IPS-18a (cell line): ENCODE data around the gene WASHC3.

Source experiments
- H3K27ac ChIP-seq: one replicate; pipeline ENCODE4 v1.5.1; 2013; ENCODE audit warnings: low read length
- H3K27me3 ChIP-seq: one replicate; pipeline ENCODE4 v1.6.1; 2013; ENCODE audit warnings: mild to moderate bottlenecking, low read length; ENCODE audit not compliant: control insufficient read depth, insufficient read depth
- H3K36me3 ChIP-seq: one replicate; pipeline ENCODE4 v1.6.1; 2013; ENCODE audit warnings: low read depth, low read length; ENCODE audit not compliant: control insufficient read depth
- H3K4me1 ChIP-seq: one replicate; pipeline ENCODE4 v1.6.1; 2013; ENCODE audit warnings: low read depth, low read length; ENCODE audit not compliant: control insufficient read depth
- H3K4me3 ChIP-seq: one replicate; pipeline ENCODE4 v1.5.1; 2013; ENCODE audit warnings: low read length
- H3K9ac ChIP-seq: one replicate; pipeline ENCODE4 v1.6.1; 2013; ENCODE audit warnings: mild to moderate bottlenecking, low read length, moderate library complexity
- H3K9me3 ChIP-seq: one replicate; pipeline ENCODE4 v1.6.1; 2013; ENCODE audit warnings: low read depth, low read length; ENCODE audit not compliant: control insufficient read depth

Gene WASHC3

DNA sequence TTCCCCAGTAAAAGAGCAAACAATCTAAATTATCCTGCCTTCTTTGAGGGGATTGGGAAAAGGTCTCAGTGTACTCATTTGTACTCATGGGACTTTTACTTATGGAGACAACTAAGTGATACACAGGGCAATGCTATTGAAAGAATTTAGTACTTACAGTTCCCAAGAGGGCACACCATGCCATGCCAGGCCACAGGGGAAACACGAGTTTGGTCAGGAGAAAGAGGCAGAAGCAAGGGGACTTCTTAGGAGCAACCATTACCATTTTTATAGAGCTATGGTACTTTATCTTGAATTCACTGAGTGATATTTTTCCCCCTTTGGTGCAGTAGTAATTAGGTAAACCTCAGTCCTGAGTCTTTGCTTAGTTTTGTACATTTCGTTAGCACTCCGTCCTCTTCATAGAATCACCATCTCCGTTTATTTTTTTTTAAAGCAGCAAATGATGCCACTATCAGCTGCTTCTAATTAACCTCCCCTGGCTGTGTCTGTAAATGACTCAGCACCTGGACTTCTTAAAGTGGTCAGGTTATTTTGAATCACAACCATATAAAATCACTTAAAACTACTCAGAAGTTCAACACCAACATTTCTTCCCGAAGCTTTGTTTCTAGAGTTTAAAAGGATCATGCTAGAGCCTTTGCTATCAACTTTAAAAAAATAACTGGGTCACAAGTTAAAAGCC, 5.9 kb upstream of the WASHC3 start:
- no peak overlapping the region for H3K9ac ChIP-seq
- no peak overlapping the region for H3K4me3 ChIP-seq
- no peaks in the 10 kb centered on the region for H3K36me3 ChIP-seq
- H3K4me1 ChIP-seq: no peaks in the 10 kb centered on the region
- no peaks in the 10 kb centered on the region for H3K9me3 ChIP-seq
- H3K27me3 ChIP-seq: no peaks in the 10 kb centered on the region
- no peak overlapping the region for H3K27ac ChIP-seq

GRCh38 chr12:102064476-102064875, 2.7 kb upstream of the WASHC3 start:
- Histone ChIP-seq H3K9ac (no peak overlapping the region), H3K27me3 (no peaks in the 10 kb centered on the region), H3K4me1 (peaks cover 5% of the 10 kb centered on the region), H3K36me3 (no peaks in the 10 kb centered on the region), H3K4me3 (no peak overlapping the region), H3K9me3 (no peaks in the 10 kb centered on the region), H3K27ac (no peak overlapping the region)

DNA sequence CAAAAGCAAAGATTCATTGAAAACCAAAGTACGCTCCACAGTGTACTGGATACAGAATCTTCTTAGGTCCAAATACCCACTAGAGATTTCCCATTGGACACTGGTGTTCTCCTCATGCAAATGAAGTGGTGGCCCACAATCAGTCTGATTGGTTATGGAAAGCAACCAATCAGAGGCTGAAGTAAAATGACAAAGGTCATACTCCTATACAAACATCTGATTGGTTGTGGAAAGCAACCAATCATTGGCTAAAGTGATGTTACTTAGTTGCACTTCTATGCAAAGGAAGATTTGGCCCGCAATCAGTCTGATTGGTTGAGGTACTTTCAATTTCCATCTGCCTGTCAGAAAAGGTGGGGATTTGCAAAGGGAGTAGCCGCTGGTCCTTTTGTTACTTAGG, 1.3 kb upstream of the WASHC3 start:
- Histone ChIP-seq H3K9ac (no peak overlapping the region), H3K36me3 (no peaks in the 10 kb centered on the region), H3K27ac (no peak overlapping the region), H3K27me3 (no peaks in the 10 kb centered on the region), H3K4me1 (peaks cover 5% of the 10 kb centered on the region), H3K9me3 (no peaks in the 10 kb centered on the region), H3K4me3 (no peak overlapping the region)

- Histone ChIP-seq H3K9me3 (no peaks in the 10 kb centered on the region), H3K27ac (no peak overlapping the region), H3K4me1 (peaks cover 5% of the 10 kb centered on the region), H3K4me3 (peak overlapping the region; percentile 88), H3K27me3 (no peaks in the 10 kb centered on the region), H3K36me3 (no peaks in the 10 kb centered on the region), H3K9ac (no peak overlapping the region)
Measured at GRCh38 chr12:102062419-102062806, 622 bp upstream of the WASHC3 start.

DNA sequence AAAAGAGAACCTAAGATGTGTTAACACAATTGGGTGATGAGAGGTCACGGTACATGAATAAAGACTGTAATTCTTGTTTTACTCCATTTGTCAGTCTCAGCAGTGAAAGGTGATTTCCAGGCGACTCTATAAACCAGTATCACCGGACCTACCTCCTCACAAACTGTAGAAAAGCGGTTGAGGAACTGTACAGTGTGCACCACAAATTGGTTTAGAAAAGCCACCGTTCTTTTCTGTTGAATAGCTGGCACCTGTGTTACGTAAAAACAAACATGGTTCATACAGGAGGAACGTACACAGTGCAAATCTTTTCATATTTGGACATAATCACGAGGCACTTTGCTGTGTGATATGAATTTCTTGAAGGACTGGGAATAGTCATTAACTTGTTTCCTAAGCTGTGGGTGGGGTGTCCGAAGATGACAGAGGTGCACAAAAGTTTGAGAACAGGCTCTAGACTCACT, 663 bp downstream of the WASHC3 start:
- Histone ChIP-seq H3K4me1 (peaks cover 5% of the 10 kb centered on the region), H3K4me3 (peak overlapping the region; percentile 88), H3K36me3 (no peaks in the 10 kb centered on the region), H3K27ac (no peak overlapping the region), H3K9me3 (no peaks in the 10 kb centered on the region), H3K27me3 (no peaks in the 10 kb centered on the region), H3K9ac (peak overlapping the region; percentile 61)

DNA sequence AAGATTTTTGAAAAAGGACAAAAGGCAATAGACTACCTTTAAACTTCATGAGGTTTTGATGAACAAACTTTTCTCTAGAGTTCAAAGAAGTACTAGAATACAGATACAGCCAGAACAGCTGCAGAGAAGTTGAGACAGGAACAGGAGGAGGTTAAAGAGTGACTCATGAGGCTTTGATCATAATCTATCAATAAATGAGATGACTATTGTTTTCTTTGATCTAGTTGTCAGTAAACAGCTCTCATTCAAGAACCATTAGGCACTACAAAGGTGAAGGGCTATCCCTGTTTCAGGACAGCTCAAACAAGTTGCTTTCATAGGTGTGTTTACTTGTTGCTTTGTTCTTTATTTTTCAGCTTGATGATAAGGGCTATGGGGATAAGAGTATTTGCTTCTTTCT, 2.4 kb downstream of the WASHC3 start:
- Histone ChIP-seq H3K9ac (no peak overlapping the region), H3K9me3 (no peaks in the 10 kb centered on the region), H3K27me3 (no peaks in the 10 kb centered on the region), H3K4me1 (peaks cover 5% of the 10 kb centered on the region), H3K4me3 (no peak overlapping the region), H3K27ac (no peak overlapping the region), H3K36me3 (no peaks in the 10 kb centered on the region)

GRCh38 chr12:102054345-102054744, 7.4 kb downstream of the WASHC3 start:
- Histone ChIP-seq H3K36me3 (no peaks in the 10 kb centered on the region), H3K9me3 (no peaks in the 10 kb centered on the region), H3K4me1 (no peaks in the 10 kb centered on the region), H3K27ac (no peak overlapping the region), H3K27me3 (no peaks in the 10 kb centered on the region), H3K4me3 (no peak overlapping the region), H3K9ac (no peak overlapping the region)

- no peaks in the 10 kb centered on the region for H3K36me3 ChIP-seq
- no peak overlapping the region for H3K4me3 ChIP-seq
- no peaks in the 10 kb centered on the region for H3K4me1 ChIP-seq
- no peak overlapping the region for H3K9ac ChIP-seq
- no peaks in the 10 kb centered on the region for H3K27me3 ChIP-seq
- H3K9me3 ChIP-seq: no peaks in the 10 kb centered on the region
- no peak overlapping the region for H3K27ac ChIP-seq
Measured at GRCh38 chr12:102053062-102053349, 8.8 kb downstream of the WASHC3 start.

DNA sequence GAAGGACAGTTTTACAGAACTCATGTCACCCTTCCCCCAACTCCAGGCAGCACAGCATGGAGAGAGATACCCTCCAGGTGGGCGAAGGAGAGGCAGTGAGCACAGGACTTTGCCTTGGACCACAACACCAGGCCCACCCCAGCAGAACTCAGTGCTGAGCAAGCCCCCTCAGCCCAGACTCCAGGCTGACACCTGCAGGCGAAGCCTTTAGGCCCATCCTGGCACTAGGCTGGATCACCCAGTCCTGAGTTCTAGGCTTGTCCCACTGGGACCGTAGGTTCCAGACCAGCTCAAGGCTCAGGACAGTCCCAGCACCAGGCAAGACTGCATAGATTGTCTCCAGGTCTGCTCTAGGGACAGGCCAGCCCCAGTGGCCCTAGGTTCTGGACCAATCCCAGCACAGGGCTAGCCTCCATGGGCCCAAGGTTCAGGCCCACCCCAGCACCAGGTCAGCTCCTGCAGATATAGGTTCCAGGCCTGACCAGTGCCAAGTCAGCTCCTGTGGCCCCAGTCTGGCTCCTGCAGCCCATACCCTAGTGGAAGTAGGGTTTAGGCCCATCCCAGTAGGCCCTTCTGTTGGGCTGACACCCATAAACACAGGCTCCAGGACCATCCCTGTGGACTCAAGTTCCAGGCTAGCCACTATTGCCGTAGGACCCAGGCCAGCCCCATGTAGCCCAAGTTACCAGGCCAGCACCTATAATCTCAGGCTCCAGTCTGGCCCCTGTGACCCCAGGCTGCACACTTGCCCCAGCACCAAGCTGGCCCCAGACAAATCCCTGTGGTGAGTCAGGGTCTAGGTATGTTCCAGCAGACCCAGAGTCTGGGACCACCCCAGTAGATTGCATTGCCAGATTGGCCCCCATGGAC, 9.4 kb downstream of the WASHC3 start:
- H3K4me1 ChIP-seq: no peaks in the 10 kb centered on the region
- no peak overlapping the region for H3K27ac ChIP-seq
- no peak overlapping the region for H3K9ac ChIP-seq
- H3K27me3 ChIP-seq: no peaks in the 10 kb centered on the region
- no peak overlapping the region for H3K4me3 ChIP-seq
- H3K36me3 ChIP-seq: no peaks in the 10 kb centered on the region
- H3K9me3 ChIP-seq: no peaks in the 10 kb centered on the region

- Histone ChIP-seq H3K9ac (no peak overlapping the region), H3K4me1 (no peaks in the 10 kb centered on the region), H3K9me3 (no peaks in the 10 kb centered on the region), H3K27me3 (no peaks in the 10 kb centered on the region), H3K36me3 (no peaks in the 10 kb centered on the region), H3K4me3 (no peak overlapping the region), H3K27ac (no peak overlapping the region)
Measured at GRCh38 chr12:102051431-102051965, 10.3 kb downstream of the WASHC3 start.

DNA sequence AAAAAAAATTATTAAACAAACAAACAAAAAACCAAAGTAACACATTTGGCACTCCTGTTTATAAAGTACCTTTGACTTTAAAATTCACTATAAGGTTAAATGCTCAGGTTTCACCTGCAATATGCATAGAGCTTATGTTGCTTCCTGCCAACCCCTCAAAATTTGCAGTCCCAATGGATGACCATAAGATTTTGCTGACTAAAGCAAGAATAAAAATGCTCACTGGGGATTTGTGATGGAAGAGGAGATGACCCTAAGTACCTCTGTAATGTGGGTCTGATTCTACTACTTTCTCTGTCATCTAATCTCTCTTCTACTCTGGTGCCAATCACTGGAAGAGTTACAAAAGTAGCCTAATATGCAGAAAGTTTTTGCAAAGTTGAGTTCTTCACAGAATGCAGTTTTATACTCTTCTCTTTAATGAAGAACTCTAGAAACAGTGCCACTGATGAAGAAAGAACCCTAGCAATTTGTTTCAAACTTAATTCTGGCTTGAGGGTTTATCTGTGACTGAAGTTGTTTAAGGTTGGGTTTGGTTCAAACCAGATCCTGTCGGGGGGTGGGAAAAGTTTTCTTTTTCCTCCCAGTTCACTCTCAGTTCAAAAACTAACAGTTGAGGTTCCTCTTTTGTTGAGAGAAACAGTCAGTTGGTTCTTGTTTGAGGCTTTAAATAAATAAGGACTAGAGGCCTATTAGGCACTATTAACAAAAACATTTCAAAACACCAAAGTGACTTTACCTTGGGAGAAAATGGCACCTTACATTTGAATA, 10.9 kb downstream of the WASHC3 start:
- Histone ChIP-seq H3K36me3 (no peaks in the 10 kb centered on the region), H3K9ac (no peak overlapping the region), H3K4me1 (no peaks in the 10 kb centered on the region), H3K9me3 (no peaks in the 10 kb centered on the region), H3K27me3 (no peaks in the 10 kb centered on the region), H3K4me3 (no peak overlapping the region), H3K27ac (no peak overlapping the region)
